Spleen (tissue), 7 donors: ENCODE measurements around the gene PRPF38A.

Experiments
- CTCF ChIP-seq, 11 experiments: fragments of 200-600 bp in 7 of 11; fragments of 450-650 bp in 4 of 11; sonication (generic) in 4 of 11; IDR thresholded peaks in 8 of 11; conservative IDR thresholded peaks in 3 of 11; 1 replicate in 7 of 11; 2 replicates in 4 of 11; pipeline versions ENCODE4 v1.4.0 to v1.8.0; 2016 to 2021; ENCODE audit warnings: antibody characterized with exemption in 11 of 11, inconsistent platforms in 4 of 11, mild to moderate bottlenecking in 1 of 11
- POLR2A ChIP-seq, 3 donors: fragments of 450-650 bp; IDR thresholded peaks; one replicate each; pipeline ENCODE4 v1.5.1; 2017; ENCODE audit warnings: antibody characterized with exemption in 3 of 3, mild to moderate bottlenecking in 1 of 3
- donor health status: DM: no; HTN: no; CAD: no; lungs with moderate emphysema.
- donor health status: DM: no; HTN: no; CAD: no.
- donor health status: DM: no; HTN: no; CAD: no.

DNA sequence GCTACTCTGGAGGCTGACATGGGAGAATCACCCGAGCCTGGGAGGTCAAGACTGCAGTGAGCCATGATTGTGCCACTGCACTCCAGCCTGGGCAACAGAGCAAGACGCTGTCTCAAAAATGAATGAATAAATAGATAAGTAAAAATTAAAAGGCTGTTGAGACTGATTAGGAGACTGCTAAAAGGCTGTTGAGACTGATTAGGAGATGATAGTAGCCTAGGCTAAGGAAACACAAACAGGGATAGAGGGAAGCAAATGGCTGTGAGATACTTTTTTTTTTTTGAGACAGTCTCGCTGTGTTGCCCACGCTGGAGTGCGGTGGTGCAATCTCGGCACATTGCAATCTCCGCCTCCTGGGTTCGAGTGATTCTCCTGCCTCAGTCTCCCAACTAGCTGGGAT, 28.4 kb downstream of the PRPF38A start:
- TF ChIP-seq POLR2A (IDR thresholded peaks at IDR 0.05) (no peak), CTCF (IDR thresholded peaks at IDR 0.05 in 8 of 11, conservative IDR thresholded peaks at IDR 0.05 in 3 of 11) (no peak)
